Colonic mucosa (tissue), 4 donors: ENCODE data around the gene ODF2L. TPM values are rescaled to one million over a fixed set of nuclear protein-coding genes. Genes with fewer than 3 reads are reported as not detected.

Source experiments
- DNase-seq: peaks from one replicate; pipeline ENCODE4 v3.0.0-alpha.2; 2020
- H3K27ac ChIP-seq: fragments of 200-600 bp; one replicate; pipeline ENCODE4 v1.8.0; 2021
- H3K27me3 ChIP-seq: fragments of 200-600 bp; one replicate; pipeline ENCODE4 v1.8.0; 2021
- H3K36me3 ChIP-seq: fragments of 200-600 bp; one replicate; pipeline ENCODE4 v1.8.0; 2021
- H3K4me1 ChIP-seq: fragments of 200-600 bp; one replicate; pipeline ENCODE4 v1.8.0; 2021; ENCODE audit warnings: mild to moderate bottlenecking
- H3K4me3 ChIP-seq: fragments of 200-600 bp; one replicate; pipeline ENCODE4 v1.8.0; 2021
- H3K9ac ChIP-seq, 2 donors: one replicate each; pipeline ENCODE4 v1.7.0; 2013; ENCODE audit warnings: control low read depth in 2 of 2, low read depth in 2 of 2, low read length in 2 of 2
- H3K9me3 ChIP-seq: fragments of 200-600 bp; one replicate; pipeline ENCODE4 v1.8.0; 2021
- CTCF ChIP-seq: fragments of 200-600 bp; IDR thresholded peaks from one replicate; pipeline ENCODE4 v1.8.0; 2022; ENCODE audit warnings: antibody characterized with exemption, mild to moderate bottlenecking
- intact Hi-C: fragments of 100-400 bp; cut with DNase I; formaldehyde crosslinking; loops from one replicate; pipeline ENCODE4 v1.14.1; 2022
- total RNA-seq, 2 donors: library from RNA; stranded (reverse); fragmentation: NEBNext Ultra II Directional in 1 of 2; extraction: Animal tissue kit (Norgen Biotek cat#: 25700) in 1 of 2; gene quantifications; one replicate each; pipeline ENCODE4 v1.2.1, GENCODE V29; 2021
- donor health status: healthy.
- donor health status: DM: no; HTN: no; CAD: no.
- donor health status: DM: no; HTN: no; CAD: no.

Gene ODF2L
- total RNA-seq, 2 donors from 2014 or later = 21.9 to 35.9 TPM

- no peak for DNase-seq
- no peak overlapping the region for H3K27ac ChIP-seq
- no peaks in the 10 kb centered on the region for H3K9me3 ChIP-seq
- intact Hi-C loops = no loop called here
- no peak overlapping the region for H3K4me3 ChIP-seq
- H3K36me3 ChIP-seq = no peaks in the 10 kb centered on the region
- H3K27me3 ChIP-seq = no peaks in the 10 kb centered on the region
- H3K4me1 ChIP-seq = no peaks in the 10 kb centered on the region
- no peak overlapping the region for H3K9ac ChIP-seq
- TF ChIP-seq CTCF = no peak
Measured at GRCh38 chr1:86339906-86340305, 56.2 kb downstream of the ODF2L start.

DNA sequence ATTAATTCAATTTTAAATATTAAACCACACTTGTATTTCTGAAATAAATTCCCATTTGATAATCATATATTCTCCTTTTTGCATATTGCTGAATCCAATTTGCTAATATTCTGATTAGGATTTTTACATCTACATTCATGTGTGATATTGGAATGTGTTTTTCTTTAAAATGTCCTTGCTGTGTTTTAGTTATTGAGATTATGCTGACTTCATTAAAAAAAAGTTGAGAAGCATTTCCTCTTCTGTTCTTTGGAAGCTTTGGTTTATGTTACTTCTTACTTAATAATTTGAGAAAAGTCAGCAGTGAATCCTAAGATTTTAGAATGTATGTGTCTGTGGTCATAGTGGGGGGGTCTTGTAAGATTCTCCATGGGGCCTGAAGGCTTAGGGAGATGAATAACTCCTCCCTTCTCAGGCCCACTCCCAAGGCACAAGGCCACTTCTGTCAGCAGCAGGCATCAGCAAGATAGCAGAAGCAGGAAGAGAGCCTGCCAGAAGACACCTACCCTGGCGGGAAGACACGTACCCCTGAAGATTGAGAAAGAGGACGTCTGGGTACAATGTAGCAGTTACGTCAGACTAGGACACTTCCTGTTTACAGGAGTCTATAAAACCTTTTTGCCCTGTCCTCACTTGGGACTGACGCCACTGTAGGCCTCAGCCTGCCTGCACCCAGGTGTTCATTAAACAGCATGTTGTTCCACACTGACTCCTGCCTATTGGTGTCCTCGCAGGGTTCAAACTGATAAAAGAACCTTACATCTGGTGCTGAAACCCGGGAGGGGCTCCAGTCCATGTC is 56.9 kb downstream of the ODF2L start:
- Histone ChIP-seq H3K9me3 (no peaks in the 10 kb centered on the region), H3K36me3 (no peaks in the 10 kb centered on the region), H3K4me3 (no peak overlapping the region), H3K27ac (no peak overlapping the region), H3K9ac (no peak overlapping the region), H3K27me3 (no peaks in the 10 kb centered on the region), H3K4me1 (no peaks in the 10 kb centered on the region)
- no peak for DNase-seq
- no peak for TF ChIP-seq CTCF
- intact Hi-C loops = no loop called here

DNA sequence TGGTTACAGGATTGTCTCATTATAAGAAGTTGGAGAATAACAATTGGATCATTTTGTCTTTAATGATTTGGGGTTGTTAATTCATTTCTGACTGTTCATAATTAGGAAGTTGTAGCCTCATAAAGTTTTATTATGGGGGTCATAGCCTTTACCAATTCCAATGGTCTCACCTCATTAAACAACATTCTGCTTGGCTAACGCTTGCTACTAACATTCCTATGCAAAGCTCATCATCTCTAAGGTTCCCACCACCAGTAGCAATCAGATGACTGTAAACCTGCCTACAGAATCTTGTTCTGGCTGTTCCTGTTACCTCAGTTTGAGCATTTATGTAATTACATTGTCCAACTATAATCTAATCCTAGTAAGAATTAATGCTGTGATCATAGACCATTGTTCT is 60.2 kb downstream of the ODF2L start:
- no peak overlapping the region for H3K27ac ChIP-seq
- no peaks in the 10 kb centered on the region for H3K27me3 ChIP-seq
- H3K4me1 ChIP-seq = no peaks in the 10 kb centered on the region
- H3K9ac ChIP-seq = no peak overlapping the region
- intact Hi-C loops = no loop called here
- DNase-seq = no peak
- no peaks in the 10 kb centered on the region for H3K36me3 ChIP-seq
- TF ChIP-seq CTCF = no peak
- no peak overlapping the region for H3K4me3 ChIP-seq
- H3K9me3 ChIP-seq = no peaks in the 10 kb centered on the region

DNA sequence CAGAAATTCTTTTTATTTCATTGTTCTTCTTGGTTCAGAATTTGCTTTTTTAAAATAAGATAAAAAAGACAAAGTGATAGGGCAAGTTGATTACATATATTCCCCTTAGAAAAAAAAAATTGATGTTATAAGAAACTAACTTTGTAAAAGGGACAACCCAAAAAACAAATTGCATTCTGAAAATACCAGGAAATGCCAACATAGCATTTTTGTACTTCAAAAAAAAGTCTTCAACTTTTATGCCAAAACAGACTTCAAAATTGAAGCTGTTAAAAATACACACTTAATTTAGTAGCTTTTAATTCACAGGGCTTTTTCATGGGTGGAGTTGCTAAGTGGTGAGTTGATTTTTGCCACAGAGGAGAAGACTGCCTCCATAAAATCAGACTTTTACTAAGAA is 70.9 kb downstream of the ODF2L start:
- no peaks in the 10 kb centered on the region for H3K4me1 ChIP-seq
- no peak overlapping the region for H3K4me3 ChIP-seq
- H3K9me3 ChIP-seq = no peaks in the 10 kb centered on the region
- no peaks in the 10 kb centered on the region for H3K27me3 ChIP-seq
- TF ChIP-seq CTCF = no peak
- intact Hi-C loops = no loop called here
- no peak overlapping the region for H3K27ac ChIP-seq
- no peak for DNase-seq
- no peaks in the 10 kb centered on the region for H3K36me3 ChIP-seq
- no peak overlapping the region for H3K9ac ChIP-seq

- H3K27ac ChIP-seq = no peak overlapping the region
- H3K4me3 ChIP-seq = no peak overlapping the region
- no peak for TF ChIP-seq CTCF
- no peak overlapping the region for H3K9ac ChIP-seq
- H3K9me3 ChIP-seq = no peaks in the 10 kb centered on the region
- DNase-seq = no peak
- no peaks in the 10 kb centered on the region for H3K4me1 ChIP-seq
- intact Hi-C loops = no loop called here
- no peaks in the 10 kb centered on the region for H3K36me3 ChIP-seq
- H3K27me3 ChIP-seq = no peaks in the 10 kb centered on the region
Measured at GRCh38 chr1:86324130-86324822, 71.8 kb downstream of the ODF2L start.
